SW 1271 (cell line): ENCODE data around the gene AJM1.

Experiments used
- DNase-seq, 2 experiments: peaks; one replicate each; lab custom pipeline; 2025; lab: John Stamatoyannopoulos, UW

AJM1 gene

GRCh38 chr9:136845465-136846260, 3.4 kb downstream of the AJM1 start:
- DNase-seq: no peak

DNA sequence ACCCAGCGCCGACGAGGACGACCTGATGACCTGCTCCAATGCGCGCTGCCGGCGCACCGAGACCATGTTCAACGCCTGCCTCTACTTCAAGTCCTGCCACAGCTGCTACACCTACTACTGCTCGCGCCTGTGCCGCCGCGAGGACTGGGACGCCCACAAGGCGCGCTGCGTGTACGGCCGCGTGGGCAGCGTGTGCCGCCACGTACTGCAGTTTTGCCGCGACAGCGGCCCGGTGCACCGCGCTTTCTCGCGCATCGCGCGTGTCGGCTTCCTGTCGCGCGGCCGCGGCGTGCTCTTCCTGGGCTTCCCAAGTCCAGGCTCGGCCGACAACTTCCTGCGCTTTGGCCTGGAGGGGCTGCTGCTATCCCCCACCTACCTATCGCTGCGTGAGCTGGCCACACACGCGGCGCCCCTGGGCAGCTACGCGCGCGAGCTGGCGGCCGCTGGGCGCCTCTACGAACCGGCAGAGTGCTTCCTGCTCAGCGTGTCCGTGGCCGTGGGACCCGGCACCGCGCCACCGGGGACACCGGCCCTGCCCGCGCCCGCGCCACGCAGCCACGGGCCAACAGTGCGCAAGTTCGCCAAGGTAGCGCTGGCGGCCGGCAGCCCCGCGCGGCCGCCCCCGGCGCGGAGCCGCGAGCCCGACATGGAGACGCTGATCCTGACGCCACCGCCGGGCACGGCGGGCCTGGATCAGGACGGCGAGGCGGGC, 4.3 kb downstream of the AJM1 start:
- no peak for DNase-seq

DNA sequence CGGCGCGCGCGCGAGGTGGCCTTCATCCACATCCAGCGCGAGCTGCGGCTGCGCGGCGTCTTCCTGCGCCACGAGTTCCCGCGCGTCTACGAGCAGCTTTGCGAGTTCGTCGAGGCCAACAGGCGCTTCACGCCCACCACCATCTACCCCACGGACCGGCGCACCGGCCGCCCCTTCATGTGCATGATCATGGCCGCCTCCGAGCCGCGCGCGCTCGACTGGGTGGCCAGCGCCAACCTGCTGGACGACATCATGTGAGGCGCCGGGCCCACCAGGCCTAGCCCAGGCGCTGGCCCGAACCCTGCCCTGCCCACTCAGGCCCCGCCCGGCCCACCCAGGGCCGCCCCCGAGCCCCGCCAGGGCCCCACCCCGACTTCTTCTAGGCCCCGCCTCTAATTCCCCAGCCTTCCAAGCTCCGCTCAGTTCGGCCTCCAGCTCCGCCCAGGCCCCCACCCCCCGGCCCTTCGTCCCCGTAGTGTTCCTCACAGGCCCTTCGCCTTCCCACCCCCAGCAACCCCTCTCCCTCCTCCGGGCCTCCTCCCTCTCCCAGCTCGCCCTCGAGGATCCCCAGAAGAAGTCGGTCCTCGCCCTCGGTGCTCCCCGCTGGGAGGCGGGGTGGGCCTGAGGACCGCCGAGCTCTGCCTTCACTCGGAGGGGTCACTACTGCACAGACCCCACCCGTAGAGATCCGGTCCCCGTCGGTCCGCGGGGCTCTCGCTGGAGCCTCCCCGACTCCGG, 5.0 kb downstream of the AJM1 start:
- DNase-seq: peak; percentile 26 to 63

GRCh38 chr9:136847826-136848392, 5.6 kb downstream of the AJM1 start:
- DNase-seq: peak; percentile 64 to 86

- DNase-seq: no peak
These were observed 6.2 kb downstream of the AJM1 start for GRCh38 chr9:136848393-136849037.

DNA sequence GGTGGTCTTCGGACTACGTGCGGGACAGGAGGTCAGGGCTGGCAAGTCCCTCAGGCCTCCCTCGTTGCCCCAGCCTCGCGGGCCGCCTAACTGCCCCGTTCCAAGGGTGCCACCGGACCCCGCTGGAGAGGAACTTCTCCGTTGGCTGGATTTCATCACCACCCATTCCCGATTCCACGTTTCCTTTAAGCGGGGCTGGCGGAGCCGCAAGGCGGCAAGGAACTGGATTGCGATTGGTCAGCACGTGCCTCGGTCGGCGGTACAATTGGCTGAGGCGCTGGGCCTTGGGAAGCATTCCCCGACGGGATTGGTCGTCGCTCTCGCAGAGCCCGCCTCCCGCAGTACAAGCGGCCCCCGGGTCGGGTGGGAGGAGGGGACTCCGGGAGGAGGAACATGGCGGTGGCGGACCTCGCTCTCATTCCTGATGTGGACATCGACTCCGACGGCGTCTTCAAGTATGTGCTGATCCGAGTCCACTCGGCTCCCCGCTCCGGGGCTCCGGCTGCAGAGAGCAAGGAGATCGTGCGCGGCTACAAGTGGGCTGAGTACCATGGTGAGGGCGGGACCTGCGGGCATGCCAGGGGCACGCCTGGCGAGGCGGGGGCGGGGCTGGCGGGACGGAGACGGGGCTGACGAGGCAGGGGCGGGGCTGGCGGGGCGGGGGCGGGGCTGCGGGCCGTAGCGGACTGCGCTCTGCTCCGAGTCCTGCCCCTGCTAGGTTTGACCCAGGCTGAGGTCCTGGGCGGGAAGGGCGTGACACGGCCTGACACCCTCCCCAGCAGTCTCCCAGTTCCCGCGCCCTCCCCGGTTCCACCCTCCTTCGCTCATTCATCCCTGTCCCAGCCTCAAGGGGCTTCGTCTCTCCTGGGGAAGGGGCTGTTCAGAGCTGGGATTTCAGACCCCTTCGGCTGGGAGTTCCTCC, 7.0 kb downstream of the AJM1 start, which contains the start of gene PHPT1:
TSS of gene PHPT1 (plus strand) at position 372 of the 922 bp plus-strand sequence. CDS start at position 394, 22 bp downstream.
- DNase-seq: peak; percentile 99

DNA sequence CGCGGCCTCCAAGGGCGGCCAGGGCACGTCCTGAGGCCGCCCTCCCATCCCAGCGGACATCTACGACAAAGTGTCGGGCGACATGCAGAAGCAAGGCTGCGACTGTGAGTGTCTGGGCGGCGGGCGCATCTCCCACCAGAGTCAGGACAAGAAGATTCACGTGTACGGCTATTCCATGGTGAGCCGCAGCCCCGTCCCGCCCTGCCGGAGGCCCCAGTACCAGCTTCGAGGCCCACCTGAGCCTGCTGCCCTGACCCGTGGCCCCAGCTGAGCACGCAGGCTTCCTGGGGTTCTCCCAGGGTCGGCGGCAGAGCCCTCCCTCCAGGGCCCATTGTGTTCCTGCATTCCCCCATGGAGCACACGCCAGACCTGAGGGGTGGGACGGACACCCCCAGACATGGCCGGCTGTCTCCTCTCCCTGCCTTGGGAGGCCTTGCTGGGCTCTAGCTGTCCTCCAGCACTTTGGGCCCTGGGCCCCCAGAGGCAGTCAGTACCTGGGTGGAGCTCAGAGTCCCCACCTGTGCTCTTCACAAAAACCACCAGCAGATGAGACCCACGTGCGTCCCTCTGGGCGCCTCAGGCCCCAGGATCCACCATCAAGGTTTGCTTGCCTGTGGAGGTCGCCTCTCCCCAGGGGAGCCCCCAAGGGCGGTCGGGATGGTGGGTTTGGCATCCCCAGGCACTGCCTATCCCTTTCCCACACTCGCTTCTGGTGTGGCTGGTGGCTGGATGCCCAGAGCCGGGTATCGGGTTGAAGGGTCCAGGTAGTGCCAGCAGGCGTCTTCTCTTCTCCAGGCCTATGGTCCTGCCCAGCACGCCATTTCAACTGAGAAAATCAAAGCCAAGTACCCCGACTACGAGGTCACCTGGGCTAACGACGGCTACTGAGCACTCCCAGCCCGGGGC, 7.9 kb downstream of the AJM1 start:
- DNase-seq: no peak

GRCh38 chr9:136850866-136851775, 8.8 kb downstream of the AJM1 start:
- no peak for DNase-seq

- no peak for DNase-seq
These were observed 9.8 kb downstream of the AJM1 start, which contains the start of gene MAMDC4 for GRCh38 chr9:136851941-136852663. MAMDC4 (plus strand) TSS chr9:136852346; CDS start chr9:136852417, 71 bp downstream.

GRCh38 chr9:136852664-136853595, 10.7 kb downstream of the AJM1 start:
- no peak for DNase-seq

GRCh38 chr9:136853596-136854112, 11.4 kb downstream of the AJM1 start:
- no peak for DNase-seq

GRCh38 chr9:136854113-136854841, 12.0 kb downstream of the AJM1 start:
- no peak for DNase-seq

DNA sequence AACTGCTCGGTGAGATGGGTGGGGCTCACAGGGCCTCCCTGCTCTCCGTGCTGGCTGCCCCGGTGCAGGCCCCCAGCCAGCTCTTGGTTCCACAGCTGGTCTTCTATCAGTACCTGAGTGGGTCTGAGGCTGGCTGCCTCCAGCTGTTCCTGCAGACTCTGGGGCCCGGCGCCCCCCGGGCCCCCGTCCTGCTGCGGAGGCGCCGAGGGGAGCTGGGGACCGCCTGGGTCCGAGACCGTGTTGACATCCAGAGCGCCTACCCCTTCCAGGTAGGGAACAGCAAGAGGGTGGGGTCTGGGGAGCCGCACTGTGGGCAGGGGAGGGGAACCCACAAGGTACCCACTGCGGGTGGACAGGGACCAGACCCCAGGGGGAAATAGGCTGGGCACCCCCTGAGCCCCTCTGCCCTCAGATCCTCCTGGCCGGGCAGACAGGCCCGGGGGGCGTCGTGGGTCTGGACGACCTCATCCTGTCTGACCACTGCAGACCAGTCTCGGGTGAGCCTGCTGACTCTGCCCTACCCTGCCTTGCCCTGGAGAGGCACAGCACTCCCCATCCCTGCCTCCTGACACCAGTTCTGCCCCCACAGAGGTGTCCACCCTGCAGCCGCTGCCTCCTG, 12.7 kb downstream of the AJM1 start:
- DNase-seq: no peak

GRCh38 chr9:136855461-136856078, 13.3 kb downstream of the AJM1 start:
- no peak for DNase-seq

DNA sequence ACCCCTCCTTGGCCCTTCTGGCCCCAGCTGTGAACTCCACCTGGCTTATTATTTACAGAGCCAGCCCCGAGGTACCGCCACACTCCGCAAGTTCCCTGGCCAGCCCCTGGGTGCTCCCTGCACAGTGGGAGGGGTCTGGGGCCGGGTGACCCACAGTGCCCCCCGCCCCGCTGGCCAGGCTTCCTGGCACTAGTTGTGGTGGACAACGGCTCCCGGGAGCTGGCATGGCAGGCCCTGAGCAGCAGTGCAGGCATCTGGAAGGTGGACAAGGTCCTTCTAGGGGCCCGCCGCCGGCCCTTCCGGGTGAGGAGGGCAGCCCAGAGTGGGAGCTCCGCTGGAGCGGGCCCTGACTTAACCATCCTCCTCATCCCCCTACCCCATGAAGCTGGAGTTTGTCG, 13.8 kb downstream of the AJM1 start:
- DNase-seq: no peak
